Left lobe of liver (tissue), 2 donors: ENCODE results near the gene UBC. TPM values are rescaled to one million over a fixed set of nuclear protein-coding genes. Genes with fewer than 3 reads are reported as not detected.
"Not testable (repeated sequence)": the region's sequence is repeated elsewhere in the genome, so short reads cannot be mapped to it uniquely, and the experiment has no call there.

ENCODE experiments used
- ATAC-seq: fragments of 200-7000 bp; cut with Tn5 transposase; one replicate; pipeline ENCODE4 v1.9.1; 2020; ENCODE audit warnings: mild to moderate bottlenecking, moderate library complexity
- DNase-seq: peaks from one replicate; pipeline ENCODE4 v3.0.0-alpha.2; 2020; ENCODE audit warnings: low spot score
- total RNA-seq: library from RNA; stranded (reverse); gene quantifications from one replicate; pipeline ENCODE4 v1.2.1, GENCODE V29; 2021
- donor health status: DM: no; HTN: no; CAD: no; lungs with moderate emphysema.
- donor health status: DM: no; HTN: yes; CAD: no.

The UBC gene
- total RNA-seq, 1 donor from 2014 or later, result 436 TPM

DNA sequence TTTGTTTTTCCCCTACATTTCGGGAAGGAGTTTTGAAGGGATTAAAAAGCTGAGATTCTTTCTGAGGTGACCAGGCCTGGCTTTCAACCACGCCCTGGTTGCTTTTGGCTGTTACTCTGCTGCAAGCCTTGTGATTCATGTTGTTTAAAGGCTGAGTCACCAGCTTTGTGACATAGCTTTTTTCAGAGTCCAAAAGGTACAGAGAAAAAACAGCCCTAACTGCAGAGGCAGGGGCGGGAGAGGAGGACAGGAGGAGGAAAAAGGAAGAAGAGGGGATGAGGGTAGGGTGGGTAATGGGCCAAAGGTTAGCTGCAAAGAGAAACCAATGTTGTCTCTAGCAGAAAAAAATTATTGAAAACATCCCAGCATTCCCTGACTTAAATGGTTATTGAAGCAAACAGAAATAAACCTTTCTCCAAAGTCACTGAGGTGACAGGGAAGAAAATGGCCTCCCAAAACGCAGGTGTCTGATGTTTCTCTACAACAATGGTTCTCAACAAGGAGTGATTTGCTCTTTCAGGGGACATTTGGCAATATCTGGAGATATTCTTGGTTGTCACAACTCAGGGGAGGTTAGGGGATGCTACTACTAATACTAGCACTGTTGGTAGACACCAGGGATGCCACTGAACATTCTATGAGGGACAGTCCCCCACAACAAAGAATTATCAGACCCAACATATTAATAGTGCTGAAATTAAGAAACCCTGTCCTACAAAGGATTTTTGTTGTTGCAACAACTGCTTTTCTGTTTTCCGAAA, 2.1 kb upstream of the UBC start:
- DNase-seq, result peak; percentile 83
- peak; percentile 30 for ATAC-seq

DNA sequence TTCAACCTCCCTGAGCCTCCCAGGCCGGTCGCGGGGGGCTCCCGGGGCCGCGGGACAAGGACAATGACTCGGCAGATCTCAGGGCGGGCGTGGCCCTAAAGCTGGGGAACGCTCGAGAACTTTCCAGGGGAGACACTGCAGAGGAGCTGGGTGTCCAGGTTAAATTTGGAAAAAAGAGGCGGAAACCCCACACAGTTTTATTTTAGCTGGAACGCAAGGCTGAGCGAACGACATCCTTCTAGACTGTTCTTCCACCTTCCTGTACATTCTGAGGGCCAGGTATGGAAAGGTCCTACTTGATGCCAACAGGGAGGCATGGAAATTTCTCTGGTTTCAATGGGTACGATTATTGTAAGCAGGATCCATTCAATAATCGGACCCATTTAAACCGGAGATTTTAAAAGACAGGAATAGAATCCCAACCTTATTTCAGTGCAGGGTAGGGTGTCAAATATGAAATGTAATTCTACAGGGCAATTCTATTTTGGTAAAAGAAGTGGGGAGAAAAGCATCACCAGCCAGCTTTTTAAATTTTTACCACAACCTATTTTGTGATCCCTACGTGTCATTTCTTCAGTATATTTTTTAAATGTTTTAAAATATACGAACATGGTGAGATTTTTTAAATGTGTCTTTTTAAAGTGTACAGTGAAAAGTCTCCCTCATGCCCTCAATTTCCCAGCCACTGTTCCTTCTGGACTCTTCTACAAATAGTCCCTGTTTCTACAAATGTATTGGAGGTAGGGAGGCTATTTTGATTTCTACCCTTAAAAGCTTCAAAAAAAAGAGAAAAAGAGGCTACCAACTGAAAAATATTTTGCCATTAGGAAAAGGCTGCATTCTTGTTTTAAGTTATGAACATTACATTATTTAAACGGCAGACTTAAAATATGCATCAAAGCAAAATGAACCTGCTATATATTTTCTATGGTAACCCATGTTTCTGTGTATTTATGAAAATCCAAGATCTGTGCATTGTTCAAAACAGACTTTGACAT, 1.1 kb upstream of the UBC start:
- DNase-seq (peak; percentile 78), ATAC-seq (peak; percentile 23)

DNA sequence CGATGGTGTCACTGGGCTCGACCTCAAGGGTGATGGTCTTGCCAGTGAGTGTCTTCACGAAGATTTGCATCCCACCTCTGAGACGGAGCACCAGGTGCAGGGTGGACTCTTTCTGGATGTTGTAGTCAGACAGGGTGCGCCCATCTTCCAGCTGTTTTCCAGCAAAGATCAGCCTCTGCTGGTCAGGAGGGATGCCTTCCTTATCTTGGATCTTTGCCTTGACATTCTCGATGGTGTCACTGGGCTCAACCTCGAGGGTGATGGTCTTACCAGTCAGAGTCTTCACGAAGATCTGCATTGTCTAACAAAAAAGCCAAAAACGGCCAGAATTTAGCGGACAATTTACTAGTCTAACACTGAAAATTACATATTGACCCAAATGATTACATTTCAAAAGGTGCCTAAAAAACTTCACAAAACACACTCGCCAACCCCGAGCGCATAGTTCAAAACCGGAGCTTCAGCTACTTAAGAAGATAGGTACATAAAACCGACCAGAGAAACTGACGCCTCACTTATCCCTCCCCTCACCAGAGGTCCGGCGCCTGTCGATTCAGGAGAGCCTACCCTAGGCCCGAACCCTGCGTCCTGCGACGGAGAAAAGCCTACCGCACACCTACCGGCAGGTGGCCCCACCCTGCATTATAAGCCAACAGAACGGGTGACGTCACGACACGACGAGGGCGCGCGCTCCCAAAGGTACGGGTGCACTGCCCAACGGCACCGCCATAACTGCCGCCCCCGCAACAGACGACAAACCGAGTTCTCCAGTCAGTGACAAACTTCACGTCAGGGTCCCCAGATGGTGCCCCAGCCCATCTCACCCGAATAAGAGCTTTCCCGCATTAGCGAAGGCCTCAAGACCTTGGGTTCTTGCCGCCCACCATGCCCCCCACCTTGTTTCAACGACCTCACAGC, 717 bp downstream of the UBC start:
- DNase-seq (peak; percentile 88), ATAC-seq (peak; percentile 46)

DNA sequence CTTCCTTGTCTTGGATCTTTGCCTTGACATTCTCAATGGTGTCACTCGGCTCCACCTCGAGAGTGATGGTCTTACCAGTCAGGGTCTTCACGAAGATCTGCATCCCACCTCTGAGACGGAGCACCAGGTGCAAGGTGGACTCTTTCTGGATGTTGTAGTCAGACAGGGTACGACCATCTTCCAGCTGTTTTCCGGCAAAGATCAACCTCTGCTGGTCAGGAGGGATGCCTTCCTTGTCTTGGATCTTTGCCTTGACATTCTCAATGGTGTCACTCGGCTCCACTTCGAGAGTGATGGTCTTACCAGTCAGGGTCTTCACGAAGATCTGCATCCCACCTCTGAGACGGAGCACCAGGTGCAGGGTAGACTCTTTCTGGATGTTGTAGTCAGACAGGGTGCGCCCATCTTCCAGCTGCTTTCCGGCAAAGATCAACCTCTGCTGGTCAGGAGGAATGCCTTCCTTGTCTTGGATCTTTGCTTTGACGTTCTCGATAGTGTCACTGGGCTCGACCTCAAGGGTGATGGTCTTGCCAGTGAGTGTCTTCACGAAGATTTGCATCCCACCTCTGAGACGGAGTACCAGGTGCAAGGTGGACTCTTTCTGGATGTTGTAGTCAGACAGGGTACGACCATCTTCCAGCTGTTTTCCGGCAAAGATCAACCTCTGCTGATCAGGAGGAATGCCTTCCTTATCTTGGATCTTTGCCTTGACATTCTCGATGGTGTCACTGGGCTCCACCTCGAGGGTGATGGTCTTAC, 1.7 kb downstream of the UBC start:
- not testable (repeated sequence) for ATAC-seq, DNase-seq

GRCh38 chr12:124911521-124911920, 2.9 kb downstream of the UBC start:
- not testable (repeated sequence) for ATAC-seq, DNase-seq

- DNase-seq, result no peak
- ATAC-seq, result no peak
These were observed 3.6 kb downstream of the UBC start for GRCh38 chr12:124910561-124911478.

GRCh38 chr12:124909831-124910560, 4.5 kb downstream of the UBC start:
- DNase-seq, result no peak
- ATAC-seq, result no peak

DNA sequence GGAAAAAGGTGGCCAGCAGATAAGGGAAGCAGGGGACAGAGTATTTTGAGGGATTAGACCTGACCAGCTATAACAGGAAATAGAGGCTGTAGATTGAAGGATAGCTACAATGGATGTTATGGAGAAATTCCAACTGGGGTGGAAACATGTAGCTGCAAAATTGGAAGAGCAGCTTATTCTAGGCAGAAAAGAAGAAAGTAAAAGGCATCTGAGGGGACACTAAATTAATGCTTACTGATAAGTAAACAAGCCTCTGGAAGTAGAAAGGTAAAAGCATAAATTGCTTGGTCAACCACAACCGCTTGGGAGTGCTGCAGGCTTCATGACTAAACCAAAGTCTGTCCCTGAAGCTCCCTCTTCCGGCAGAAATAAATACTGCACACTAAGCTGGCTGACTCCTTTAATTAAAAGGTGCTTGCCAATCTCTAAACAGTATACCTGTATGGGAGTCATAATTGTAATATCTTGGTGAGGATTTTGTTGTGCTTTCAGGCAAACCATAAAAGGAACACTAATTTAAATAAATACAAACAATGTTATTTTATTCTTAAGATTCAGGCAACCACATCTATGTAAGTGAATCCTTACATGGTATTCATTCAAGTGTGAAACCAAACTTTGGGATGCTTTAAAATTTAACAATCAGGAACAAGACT, 7.7 kb downstream of the UBC start:
- DNase-seq, result peak; percentile 82
- peak; percentile 78 for ATAC-seq

GRCh38 chr12:124904306-124905098, 9.9 kb downstream of the UBC start:
- DNase-seq, result peak; percentile 82
- peak; percentile 77 for ATAC-seq

- DNase-seq, result no peak
- no peak for ATAC-seq
These were observed 11.5 kb downstream of the UBC start for GRCh38 chr12:124902916-124903315.

DNA sequence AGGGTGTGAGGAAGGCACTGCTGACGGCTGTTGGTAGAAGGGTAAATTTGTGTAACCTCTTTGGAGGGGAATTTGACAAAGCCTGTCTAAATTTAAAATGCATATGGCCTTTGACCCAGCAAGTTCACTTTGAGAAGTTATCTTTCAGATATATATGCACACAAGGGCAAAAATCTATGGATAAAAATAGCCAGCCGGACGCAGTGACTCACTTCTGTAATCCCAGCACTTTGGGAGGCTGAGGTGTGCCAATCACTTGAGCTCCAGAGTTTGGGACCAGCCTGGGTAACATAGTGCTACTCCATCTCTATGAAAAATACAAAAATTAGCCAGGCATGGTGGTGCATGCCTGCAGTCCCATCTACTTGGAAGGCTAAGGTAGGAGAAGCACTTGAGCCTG, 13.4 kb downstream of the UBC start:
- ATAC-seq (no peak), DNase-seq (no peak)

GRCh38 chr12:124900345-124900795, 14.1 kb downstream of the UBC start:
- ATAC-seq (peak; percentile 65), DNase-seq (peak; percentile 83)

DNA sequence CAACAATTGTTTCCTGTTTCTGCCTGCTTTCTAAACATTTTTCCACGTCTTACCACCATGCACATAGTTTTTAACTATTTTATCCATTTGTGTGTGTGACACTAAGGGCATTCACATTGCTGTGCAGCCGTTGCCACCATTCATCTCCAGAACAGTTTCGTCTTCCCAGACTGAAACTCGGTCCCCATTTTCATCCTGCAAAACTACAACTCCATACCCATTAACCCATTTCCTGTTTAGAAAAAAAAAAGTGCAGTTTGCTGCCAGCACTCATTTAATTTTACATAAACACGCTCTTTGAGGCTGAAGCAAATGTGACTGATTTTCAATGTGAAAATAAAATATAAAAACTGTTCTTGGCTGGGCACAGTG, 15.5 kb downstream of the UBC start:
- ATAC-seq, result peak; percentile 15
- DNase-seq, result no peak

DNA sequence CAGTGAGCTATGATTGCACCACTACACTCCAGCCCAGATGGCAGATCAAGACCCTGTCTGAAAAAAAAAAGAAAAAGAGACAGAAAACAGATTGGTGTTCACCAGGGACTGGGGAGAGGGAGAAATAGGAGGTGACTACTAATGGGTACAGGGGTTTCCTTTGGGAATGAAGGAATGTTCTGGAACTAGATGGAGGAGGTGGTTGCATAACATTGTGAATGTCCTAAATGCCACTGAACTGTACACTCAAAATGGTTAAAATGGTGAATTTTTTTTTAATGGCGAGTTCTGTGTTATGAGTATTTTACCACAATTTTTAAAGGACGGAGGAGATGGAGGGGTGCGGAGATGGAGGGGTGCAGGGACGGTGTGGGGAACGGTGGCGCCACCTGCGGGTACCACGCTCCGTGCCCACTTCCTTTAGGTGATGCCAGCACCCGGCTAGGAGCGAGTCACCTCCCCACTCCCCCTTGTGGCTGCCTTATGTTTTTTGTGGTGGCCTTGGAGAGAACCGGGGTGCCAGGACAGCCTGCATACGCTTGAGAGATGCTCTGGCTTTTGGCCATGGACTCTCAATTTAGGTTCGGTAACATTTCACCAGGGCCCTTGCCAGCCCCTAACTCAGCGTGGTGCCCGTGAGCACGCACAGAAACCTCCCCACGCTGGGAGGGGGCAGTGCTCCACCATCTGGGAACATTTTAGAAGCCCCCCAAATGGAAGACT, 16.1 kb downstream of the UBC start:
- ATAC-seq (peak; percentile 80), DNase-seq (peak; percentile 81)

DNA sequence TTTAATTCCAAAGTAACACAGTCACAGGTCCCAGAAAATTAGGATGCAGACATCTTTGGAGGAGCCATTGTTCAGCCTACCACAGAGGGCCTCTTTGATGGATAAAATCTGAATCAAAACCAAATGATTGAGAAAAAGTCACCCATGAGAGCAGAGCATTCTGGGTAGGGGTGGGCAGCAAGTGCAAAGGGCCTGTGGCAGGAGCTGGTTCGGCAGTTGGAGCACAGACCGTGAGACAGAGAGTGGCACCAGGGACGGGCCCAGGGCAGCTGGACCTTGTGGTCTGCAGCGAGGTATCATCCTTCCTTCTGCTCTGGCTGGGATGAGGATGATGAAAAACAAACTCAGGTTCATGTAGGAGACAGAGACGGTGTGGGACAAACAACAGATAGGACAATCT, 18.0 kb downstream of the UBC start:
- ATAC-seq (no peak), DNase-seq (no peak)
